Vagina (tissue), 2 donors: ENCODE data around the gene CCDC117. TPM values are rescaled to one million over a fixed set of nuclear protein-coding genes. Genes with fewer than 3 reads are reported as not detected.
"Not testable (repeated sequence)": the region's sequence is repeated elsewhere in the genome, so short reads cannot be mapped to it uniquely, and the experiment has no call there.

Experiments used
- DNase-seq, 2 donors: peaks; one replicate each; pipeline ENCODE4 v3.0.0-alpha.2; 2017; ENCODE audit errors: extremely low spot score in 2 of 2
- H3K27ac ChIP-seq: fragments of 200-600 bp; sonication (generic); one replicate; pipeline ENCODE4 v1.5.1; 2019
- H3K27me3 ChIP-seq: fragments of 200-600 bp; sonication (generic); one replicate; pipeline ENCODE4 v1.5.1; 2019
- H3K36me3 ChIP-seq, 2 donors: fragments of 200-600 bp; sonication (generic); one replicate each; pipeline ENCODE4 v1.5.1; 2017 to 2019
- H3K4me1 ChIP-seq: fragments of 200-600 bp; sonication (generic); one replicate; pipeline ENCODE4 v1.5.1; 2019
- H3K4me3 ChIP-seq, 2 donors: fragments of 200-600 bp; sonication (generic); 1 replicate in 1 of 2; 2 replicates in 1 of 2; pipeline ENCODE4 v1.5.1; 2016 to 2019
- H3K9me3 ChIP-seq: fragments of 200-600 bp; sonication (generic); one replicate; pipeline ENCODE4 v1.5.1; 2019
- CTCF ChIP-seq, 3 experiments: fragments of 450-650 bp in 2 of 3; fragments of 200-600 bp in 1 of 3; sonication (generic) in 1 of 3; IDR thresholded peaks; one replicate each; pipeline ENCODE4 v1.5.1; 2017 to 2019; ENCODE audit warnings: antibody characterized with exemption in 3 of 3, mild to moderate bottlenecking in 2 of 3, moderate library complexity in 2 of 3
- POLR2A ChIP-seq, 2 donors: fragments of 450-650 bp; IDR thresholded peaks; one replicate each; pipeline ENCODE4 v1.6.1; 2017; ENCODE audit warnings: antibody characterized with exemption in 2 of 2, mild to moderate bottlenecking in 2 of 2, moderate library complexity in 2 of 2
- POLR2AphosphoS5 ChIP-seq, 2 donors: sonication (generic); formaldehyde crosslinking; IDR thresholded peaks; one replicate each; pipeline ENCODE4 v1.9.0; 2017; ENCODE audit warnings: antibody characterized with exemption in 2 of 2, mild to moderate bottlenecking in 2 of 2, low read depth in 1 of 2; ENCODE audit not compliant: insufficient read depth in 1 of 2
- intact Hi-C: fragments of 100-400 bp; cut with DNase I; formaldehyde crosslinking; loops from one replicate; pipeline ENCODE4 v1.15.1; 2023
- total RNA-seq: library from RNA; depleted of rRNA; stranded (reverse); fragments of >200 nt; gene quantifications from one replicate; pipeline ENCODE4 v1.2.3, GENCODE V29; 2016

CCDC117 gene
- total RNA-seq, 1 donor from 2014 or later = 14.2 TPM

- H3K4me1 ChIP-seq = no peaks in the 10 kb centered on the region
- H3K36me3 ChIP-seq = no peaks in the 10 kb centered on the region
- H3K9me3 ChIP-seq = no peaks in the 10 kb centered on the region
- H3K27me3 ChIP-seq = no peaks in the 10 kb centered on the region
- TF ChIP-seq POLR2AphosphoS5 (IDR thresholded peaks at IDR 0.05; ENCODE audit: insufficient read depth in 1 of 2, low read depth in 1 of 2) = no peak
- TF ChIP-seq POLR2A (IDR thresholded peaks at IDR 0.05) = no peak
- H3K4me3 ChIP-seq = no peak overlapping the region
- DNase-seq = no peak
- intact Hi-C loops = no loop called here
- no peak overlapping the region for H3K27ac ChIP-seq
Measured at GRCh38 chr22:28761449-28761755, 11.1 kb upstream of the CCDC117 start.

- H3K4me3 ChIP-seq, H3K4me1 ChIP-seq, DNase-seq, H3K36me3 ChIP-seq, H3K27me3 ChIP-seq, intact Hi-C loops, H3K9me3 ChIP-seq, H3K27ac ChIP-seq: not testable (repeated sequence)
Measured at GRCh38 chr22:28762000-28762399, 10.5 kb upstream of the CCDC117 start.

GRCh38 chr22:28766628-28767027 is 5.9 kb upstream of the CCDC117 start:
- H3K27me3 ChIP-seq = no peaks in the 10 kb centered on the region
- H3K4me1 ChIP-seq = no peaks in the 10 kb centered on the region
- no peak overlapping the region for H3K27ac ChIP-seq
- TF ChIP-seq POLR2A (IDR thresholded peaks at IDR 0.05) = no peak
- no peak for TF ChIP-seq POLR2AphosphoS5 (IDR thresholded peaks at IDR 0.05; ENCODE audit: insufficient read depth in 1 of 2, low read depth in 1 of 2)
- no peak for TF ChIP-seq CTCF (IDR thresholded peaks at IDR 0.05)
- H3K36me3 ChIP-seq = no peaks in the 10 kb centered on the region
- intact Hi-C loops = no loop called here
- DNase-seq = no peak
- H3K4me3 ChIP-seq = no peak overlapping the region
- no peaks in the 10 kb centered on the region for H3K9me3 ChIP-seq

DNA sequence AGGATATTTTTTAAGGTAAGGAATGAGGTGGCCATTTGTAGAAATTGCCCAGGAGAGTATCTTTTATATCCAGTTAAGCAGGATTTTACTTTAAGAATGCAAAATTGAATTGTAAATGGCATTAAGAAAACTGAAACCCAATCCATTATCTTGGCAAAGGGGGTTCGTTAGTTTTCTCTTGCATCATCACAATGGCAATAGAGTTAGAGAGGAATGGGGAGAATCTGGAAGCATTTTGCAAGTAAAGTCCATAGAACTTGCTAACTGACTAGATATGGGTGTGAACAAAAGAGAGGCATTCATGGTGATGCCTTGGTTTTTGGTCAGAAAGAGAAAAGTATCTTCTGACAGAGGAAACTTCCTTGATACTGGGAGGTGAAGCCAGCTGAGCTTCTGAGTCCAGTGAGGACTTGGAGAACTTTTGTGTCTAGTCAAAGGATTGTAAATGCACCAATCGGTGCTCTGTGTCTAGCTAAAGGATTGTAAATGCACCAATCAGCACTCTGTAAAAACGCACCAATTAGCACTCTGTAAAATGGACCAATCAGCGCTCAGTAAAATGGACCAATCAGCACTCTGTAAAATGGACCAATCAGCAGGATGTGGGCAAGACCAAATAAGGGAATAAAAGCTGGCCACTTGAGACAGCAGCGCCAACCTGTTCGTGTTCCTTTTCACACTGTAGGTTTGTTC is 3.6 kb upstream of the CCDC117 start:
- Histone ChIP-seq H3K27me3 (no peaks in the 10 kb centered on the region), H3K9me3 (no peaks in the 10 kb centered on the region), H3K4me3 (no peak overlapping the region), H3K4me1 (peaks cover 5% of the 10 kb centered on the region), H3K36me3 (no peaks in the 10 kb centered on the region), H3K27ac (no peak overlapping the region)
- intact Hi-C loops = no loop called here
- no peak for DNase-seq
- TF ChIP-seq POLR2AphosphoS5 (IDR thresholded peaks at IDR 0.05; ENCODE audit: insufficient read depth in 1 of 2, low read depth in 1 of 2) (no peak), POLR2A (IDR thresholded peaks at IDR 0.05) (no peak), CTCF (IDR thresholded peaks at IDR 0.05) (no peak)

DNA sequence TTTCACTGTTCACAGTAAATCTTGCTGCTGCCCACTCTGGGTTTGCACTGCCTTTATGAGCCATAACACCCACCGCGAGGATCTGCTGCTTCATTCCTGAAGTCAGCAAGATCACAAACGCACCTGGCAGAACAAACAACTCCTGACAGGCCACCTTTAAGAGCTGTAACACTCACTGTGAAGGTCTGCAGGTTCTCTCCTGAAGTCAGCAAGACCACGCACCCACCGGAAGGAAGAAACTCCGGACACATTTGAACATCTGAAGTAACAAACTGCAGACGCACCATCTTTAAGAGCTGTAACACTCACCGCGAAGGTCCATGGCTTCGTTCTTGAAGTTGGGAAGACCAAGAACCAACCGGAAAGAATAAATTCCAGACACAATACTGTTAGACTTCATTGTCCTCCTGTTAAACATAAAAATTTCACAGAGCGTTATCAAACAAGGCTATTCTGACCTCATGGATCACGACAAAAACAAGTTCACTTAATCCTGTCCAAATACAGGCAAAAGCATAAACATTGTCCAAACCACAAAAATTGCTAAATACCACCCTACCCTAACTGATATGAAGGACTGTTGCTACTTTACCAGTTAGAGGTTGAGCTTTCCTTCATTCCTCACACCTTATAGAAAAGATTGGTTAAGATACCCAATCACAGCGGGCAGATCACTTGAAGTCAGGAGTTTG is 3.0 kb upstream of the CCDC117 start:
- peaks cover 12% of the 10 kb centered on the region for H3K4me1 ChIP-seq
- TF ChIP-seq POLR2AphosphoS5 (IDR thresholded peaks at IDR 0.05; ENCODE audit: insufficient read depth in 1 of 2, low read depth in 1 of 2) (no peak), POLR2A (IDR thresholded peaks at IDR 0.05) (no peak), CTCF (IDR thresholded peaks at IDR 0.05) (no peak)
- no peaks in the 10 kb centered on the region for H3K27me3 ChIP-seq
- H3K36me3 ChIP-seq = no peaks in the 10 kb centered on the region
- no peak for DNase-seq
- no peaks in the 10 kb centered on the region for H3K9me3 ChIP-seq
- no peak overlapping the region for H3K4me3 ChIP-seq
- no peak overlapping the region for H3K27ac ChIP-seq
- intact Hi-C loops = no loop called here

DNA sequence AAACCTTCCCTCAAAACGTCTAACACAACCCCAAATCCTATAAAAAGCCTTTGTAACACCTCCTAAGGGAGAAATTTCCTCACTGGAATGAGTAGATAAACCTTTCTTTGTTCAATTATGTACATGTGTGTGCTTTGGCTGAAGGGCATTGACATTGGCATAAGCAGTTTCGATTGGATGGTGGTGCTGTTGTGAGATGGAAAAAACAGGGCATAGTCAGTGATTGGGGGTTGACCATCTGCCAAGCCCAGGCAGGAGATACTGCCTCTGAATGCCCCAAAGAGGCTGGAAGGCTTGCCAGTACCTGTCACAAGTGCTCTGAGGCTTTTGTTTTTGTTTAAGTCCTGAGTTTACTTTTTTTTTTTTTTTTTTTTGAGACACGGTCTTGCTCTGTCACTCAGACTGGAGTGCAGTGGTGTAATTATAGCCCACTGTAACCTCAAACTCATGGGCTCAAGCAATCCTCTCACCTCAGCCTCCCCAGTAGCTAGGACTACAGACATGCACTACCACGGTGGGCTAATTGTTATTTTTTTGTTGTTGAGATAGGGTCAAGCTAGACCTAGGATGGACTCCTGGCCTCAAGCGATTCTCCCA is 1.2 kb upstream of the CCDC117 start:
- no peaks in the 10 kb centered on the region for H3K9me3 ChIP-seq
- no peak for DNase-seq
- H3K4me1 ChIP-seq = peaks cover 23% of the 10 kb centered on the region
- H3K4me3 ChIP-seq = no peak overlapping the region
- peaks cover 0 to 10% of the 10 kb centered on the region in 2 donors for H3K36me3 ChIP-seq
- TF ChIP-seq POLR2AphosphoS5 (IDR thresholded peaks at IDR 0.05; ENCODE audit: insufficient read depth in 1 of 2, low read depth in 1 of 2) (no peak), POLR2A (IDR thresholded peaks at IDR 0.05) (no peak), CTCF (IDR thresholded peaks at IDR 0.05) (no peak)
- H3K27me3 ChIP-seq = no peaks in the 10 kb centered on the region
- H3K27ac ChIP-seq = no peak overlapping the region
- intact Hi-C loops = no loop called here
